A549 (cell line): Measurements from ENCODE around the gene IFI27L1. TPM values are rescaled to one million over a fixed set of nuclear protein-coding genes. Genes with fewer than 3 reads are reported as not detected.
A peak's percentile ranks its signal among the peaks of the same experiment; 100 is the strongest.

Experiments used
- ATAC-seq, 2 experiments: fragments of 200-7000 bp in 1 of 2; fragments of >200 bp in 1 of 2; cut with Nextera tagmentation in 1 of 2; cut with Tn5 transposase in 1 of 2; 3 replicates each; pipeline versions ENCODE4 v1.8.0 to v1.9.1; 2018 to 2020; ENCODE audit warnings: mild to moderate bottlenecking in 1 of 2, moderate library complexity in 1 of 2
- CTCF ChIA-PET: fragments of 300-600 bp; sonication (Branson Sonifier 250); formaldehyde crosslinking; extraction: SDS; loops from one replicate; lab custom pipeline; 2021; ENCODE audit warnings: antibody characterized with exemption, inconsistent platforms; lab: Yijun Ruan, JAX
- POLR2A ChIA-PET: fragments of 350-600 bp; formaldehyde crosslinking; extraction: SDS; loops from one replicate; lab custom pipeline; 2021; ENCODE audit warnings: antibody characterized with exemption, inconsistent platforms; lab: Yijun Ruan, JAX
- DNase-seq, 2 experiments: peaks; one replicate each; pipeline versions ENCODE4 v3.0.0 to v3.0.0-alpha.2; 2011 to 2016; ENCODE audit warnings: low read depth in 1 of 2, low spot score in 1 of 2
- FAIRE-seq: peaks from 2 replicates; lab custom pipeline; 2011; peaks lifted over from hg19 to GRCh38; lab: Jason Lieb, UNC
- H3K27ac ChIP-seq, 2 experiments: fragments of >200 bp; sonication (Bioruptor Twin); formaldehyde crosslinking; 3 replicates each; pipeline ENCODE4 v1.5.1; 2016 to 2017
- H3K4me1 ChIP-seq: fragments of >200 bp; sonication (Bioruptor Twin); formaldehyde crosslinking; 3 replicates; pipeline ENCODE4 v1.6.1; 2016
- H3K4me2 ChIP-seq: fragments of >200 bp; sonication (Bioruptor Twin); formaldehyde crosslinking; 3 replicates; pipeline ENCODE4 v1.6.1; 2016
- H3K4me3 ChIP-seq: fragments of >200 bp; sonication (Bioruptor Twin); formaldehyde crosslinking; 3 replicates; pipeline ENCODE4 v1.5.1; 2016
- H3K9me3 ChIP-seq: fragments of >200 bp; sonication (Bioruptor Twin); formaldehyde crosslinking; 3 replicates; pipeline ENCODE4 v1.6.1; 2016
- ATOH8 ChIP-seq: fragments of 250-450 bp; sonication (Bioruptor Pico); IDR thresholded peaks from 2 replicates; pipeline ENCODE4 v1.5.0; 2020; ENCODE audit warnings: low read depth, mild to moderate bottlenecking, moderate library complexity
- BCL3 ChIP-seq: fragments of >200 bp; sonication (Bioruptor Twin); formaldehyde crosslinking; IDR thresholded peaks from 3 replicates; pipeline ENCODE4 v1.6.1; 2016
- CEBPB ChIP-seq, 2 experiments: fragments of >200 bp in 1 of 2; sonication (Bioruptor Twin) in 1 of 2; formaldehyde crosslinking in 1 of 2; IDR thresholded peaks; 2 replicates each; pipeline ENCODE4 v1.6.1; 2012 to 2016
- CHD4 ChIP-seq: fragments of 200-600 bp; sonication (generic); IDR thresholded peaks from 2 replicates; pipeline ENCODE4 v1.6.1; 2016; ENCODE audit warnings: antibody characterized with exemption, mild to moderate bottlenecking, borderline replicate concordance
- CTCF ChIP-seq: fragments of >200 bp; sonication (Bioruptor Twin); formaldehyde crosslinking; IDR thresholded peaks from 3 replicates; pipeline ENCODE4 v1.5.1; 2016
- E2F6 ChIP-seq: IDR thresholded peaks from 2 replicates; pipeline ENCODE4 v1.6.1; 2012; ENCODE audit warnings: low read depth, borderline replicate concordance
- EHF ChIP-seq: fragments of 250-450 bp; sonication (Bioruptor Pico); IDR thresholded peaks from 2 replicates; pipeline ENCODE4 v1.5.0; 2020; ENCODE audit warnings: mild to moderate bottlenecking
- FOSB ChIP-seq: fragments of 250-450 bp; sonication (Bioruptor Pico); IDR thresholded peaks from 2 replicates; pipeline ENCODE4 v1.5.0; 2020; ENCODE audit warnings: mild to moderate bottlenecking, moderate library complexity
- FOSL2 ChIP-seq, 2 experiments: fragments of 450-650 bp in 1 of 2; fragments of >200 bp in 1 of 2; sonication (Bioruptor Twin) in 1 of 2; formaldehyde crosslinking; IDR thresholded peaks; 2 replicates each; pipeline versions ENCODE4 v1.5.0 to v1.6.1; 2016 to 2020; ENCODE audit warnings: mild to moderate bottlenecking in 1 of 2, moderate library complexity in 1 of 2
- GATA3 ChIP-seq: IDR thresholded peaks from 2 replicates; pipeline ENCODE4 v1.6.1; 2012; ENCODE audit warnings: borderline replicate concordance
- HDAC2 ChIP-seq: fragments of 200-600 bp; sonication (generic); IDR thresholded peaks from 2 replicates; pipeline ENCODE4 v1.6.1; 2016
- HMGXB4 ChIP-seq: fragments of 250-450 bp; sonication (Bioruptor Pico); IDR thresholded peaks from 2 replicates; pipeline ENCODE4 v1.5.0; 2021; ENCODE audit warnings: mild to moderate bottlenecking, moderate library complexity, borderline replicate concordance
- HOXA7 ChIP-seq: fragments of 250-450 bp; sonication (Bioruptor Pico); IDR thresholded peaks from 2 replicates; pipeline ENCODE4 v1.5.0; 2020; ENCODE audit warnings: mild to moderate bottlenecking, moderate library complexity
- JUNB ChIP-seq: fragments of >200 bp; sonication (Bioruptor Twin); formaldehyde crosslinking; IDR thresholded peaks from 2 replicates; pipeline ENCODE4 v1.6.1; 2016
- KDM5A ChIP-seq: fragments of 200-600 bp; sonication (generic); IDR thresholded peaks from 2 replicates; pipeline ENCODE4 v1.6.1; 2016; ENCODE audit warnings: antibody characterized with exemption, mild to moderate bottlenecking
- MAFK ChIP-seq: fragments of 450-650 bp; IDR thresholded peaks from 2 replicates; pipeline ENCODE4 v1.6.1; 2014; ENCODE audit not compliant: partially characterized antibody
- MAZ ChIP-seq: fragments of 150-350 bp; IDR thresholded peaks from 2 replicates; pipeline ENCODE4 v1.6.1; 2014; ENCODE audit warnings: antibody characterized with exemption, low read depth, low read length, borderline replicate concordance
- TP53 ChIP-seq: fragments of 250-450 bp; sonication (Bioruptor Pico); IDR thresholded peaks from 2 replicates; pipeline ENCODE4 v1.5.0; 2021; ENCODE audit warnings: mild to moderate bottlenecking, moderate library complexity
- WGBS: methylation state at CpG from one replicate; pipeline ENCODE4 v1.1.6; 2017; ENCODE audit errors: missing lambda C conversion rate; 5-methylcytosine and 5-hydroxymethylcytosine counted together
- polyA plus RNA-seq, 4 experiments: library from polyadenylated mRNA; depleted of rRNA in 3 of 4; stranded (reverse); fragments of >200 nt; fragmentation: RNase III in 1 of 4; extraction: RNeasy Plus Mini Kit Qiagen cat#74134 plus additional on column Dnase treatment in 1 of 4; gene quantifications; 2 replicates in 3 of 4; 3 replicates in 1 of 4; pipeline ENCODE4 v1.2.3, GENCODE V29; 2011 to 2017

The IFI27L1 gene
- polyA plus RNA-seq, 2 of the 4 experiments (the other 2 are of a cell fraction) = 15.9 to 28.0 TPM

GRCh38 chr14:94100847-94101246 is 19.7 kb downstream of the IFI27L1 start:
- Histone ChIP-seq H3K9me3 (no peaks in the 10 kb centered on the region), H3K4me2 (no peak overlapping the region), H3K27ac (no peak overlapping the region), H3K4me3 (no peak overlapping the region), H3K4me1 (no peaks in the 10 kb centered on the region; the same call in 2 of the 3 replicates)
- CTCF ChIA-PET = interaction anchor here (1.0 to 1.2 kb wide), 4 partner anchors 35 to 162 kb away, joined by 3 read pairs; no protein-coding TSS in a partner anchor
- FAIRE-seq (no peak), ATAC-seq (peak; percentile 67 to 75; a peak in 5 of 6 replicates), DNase-seq (peak; percentile 12 to 15)
- POLR2A ChIA-PET = interaction anchor here (2.1 kb wide), 1 partner anchor 20 kb away, joined by 6 read pairs; the partner anchor contains the start of genes DDX24 and IFI27L1
- 46% methylated on average over 4 of the region's 4 CpGs for WGBS
- TF ChIP-seq JUNB (no peak), FOSB (no peak), EHF (no peak), HMGXB4 (CRISPR knock-in tag) (no peak), CHD4 (no peak), GATA3 (no peak), E2F6 (no peak)

GRCh38 chr14:94101748-94102147 is 20.6 kb downstream of the IFI27L1 start:
- ChIA-PET POLR2A (no interaction called here), CTCF (interaction anchor here (1.0 kb wide), 1 partner anchor 162 kb away, joined by 3 read pairs; no protein-coding TSS in a partner anchor)
- 96% methylated on average over 7 of the region's 10 CpGs for WGBS
- H3K4me2 ChIP-seq = no peak overlapping the region
- TF ChIP-seq CTCF (no peak), CEBPB (IDR thresholded peaks at IDR 0.05) (no peak), HOXA7 (CRISPR knock-in tag) (no peak)
- FAIRE-seq = no peak
- no peak overlapping the region for H3K27ac ChIP-seq
- no peak for ATAC-seq
- DNase-seq = no peak
- H3K4me1 ChIP-seq = no peaks in the 10 kb centered on the region; the same call in 2 of the 3 replicates
- no peaks in the 10 kb centered on the region for H3K9me3 ChIP-seq
- H3K4me3 ChIP-seq = no peak overlapping the region

- no peak overlapping the region for H3K27ac ChIP-seq
- no peak for TF ChIP-seq FOSL2 (IDR thresholded peaks at IDR 0.05)
- no peak for TF ChIP-seq FOSL2 (CRISPR knock-in tag; IDR thresholded peaks at IDR 0.05)
- TF ChIP-seq HDAC2 = no peak
- TF ChIP-seq ATOH8 (CRISPR knock-in tag) = no peak
- no peak for TF ChIP-seq BCL3
- no peak for TF ChIP-seq MAZ
- no peak for TF ChIP-seq KDM5A
- no peak for TF ChIP-seq MAFK
- no peak for TF ChIP-seq CEBPB (IDR thresholded peaks at IDR 0.05)
- TF ChIP-seq TP53 = no peak
- ATAC-seq (no peak), FAIRE-seq (no peak), DNase-seq (no peak)
- H3K9me3 ChIP-seq = no peaks in the 10 kb centered on the region
- 79% methylated on average over 8 of the region's 8 CpGs for whole genome bisulfite sequencing
- H3K4me3 ChIP-seq = no peak overlapping the region
- ChIA-PET POLR2A (no interaction called here), CTCF (interaction anchor here (2.7 kb wide), 1 partner anchor 34 kb away, joined by 10 read pairs; no protein-coding TSS in a partner anchor)
- H3K4me1 ChIP-seq = no peaks in the 10 kb centered on the region; the same call in 2 of the 3 replicates
- H3K4me2 ChIP-seq = no peak overlapping the region
These were observed 21.8 kb downstream of the IFI27L1 start for GRCh38 chr14:94102768-94103482.
